HepG2 (cell line): ENCODE data around the gene CT45A8.
"Not testable (repeated sequence)": the region's sequence is repeated elsewhere in the genome, so short reads cannot be mapped to it uniquely, and the experiment has no call there.

ENCODE experiments used
- JUN ChIP-seq: sonication (generic); formaldehyde crosslinking; IDR thresholded peaks from 2 replicates; pipeline ENCODE4 v1.4.0; 2020; ENCODE audit warnings: mild to moderate bottlenecking, missing genetic modification reagents
- KAT2B ChIP-seq: fragments of 150-350 bp; IDR thresholded peaks from 2 replicates; pipeline ENCODE4 v1.6.1; 2014; ENCODE audit warnings: low read depth, low read length, borderline replicate concordance
- POLR2A ChIP-seq, 2 experiments: IDR thresholded peaks; 2 replicates each; pipeline ENCODE4 v1.6.1; 2011; ENCODE audit warnings: low read depth in 2 of 2, low read length in 2 of 2, mild to moderate bottlenecking in 1 of 2, moderate library complexity in 1 of 2; ENCODE audit not compliant: insufficient read depth in 1 of 2
- POLR2AphosphoS5 ChIP-seq: IDR thresholded peaks from 2 replicates; pipeline ENCODE4 v1.6.1; 2012; ENCODE audit warnings: low read depth, low read length
- ZIK1 ChIP-seq: sonication (generic); formaldehyde crosslinking; IDR thresholded peaks from 2 replicates; pipeline ENCODE4 v1.5.0; 2020; ENCODE audit warnings: mild to moderate bottlenecking, low read depth, missing genetic modification reagents, borderline replicate concordance
- ZNF816 ChIP-seq: sonication (generic); formaldehyde crosslinking; IDR thresholded peaks from 2 replicates; pipeline ENCODE4 v1.8.0; 2022; ENCODE audit warnings: missing genetic modification reagents, mild to moderate bottlenecking, borderline replicate concordance
- TF ChIP-seq, protein P1 (sequence below): sonication (generic); formaldehyde crosslinking; IDR thresholded peaks from 2 replicates; pipeline ENCODE4 v1.8.1; 2023; ENCODE audit warnings: mild to moderate bottlenecking, inconsistent platforms, moderate library complexity, missing genetic modification reagents, borderline replicate concordance
- TF ChIP-seq, protein P2 (sequence below): sonication (generic); formaldehyde crosslinking; IDR thresholded peaks from 2 replicates; pipeline ENCODE4 v1.5.0; 2020; ENCODE audit warnings: mild to moderate bottlenecking, missing genetic modification reagents, moderate library complexity

DNA sequence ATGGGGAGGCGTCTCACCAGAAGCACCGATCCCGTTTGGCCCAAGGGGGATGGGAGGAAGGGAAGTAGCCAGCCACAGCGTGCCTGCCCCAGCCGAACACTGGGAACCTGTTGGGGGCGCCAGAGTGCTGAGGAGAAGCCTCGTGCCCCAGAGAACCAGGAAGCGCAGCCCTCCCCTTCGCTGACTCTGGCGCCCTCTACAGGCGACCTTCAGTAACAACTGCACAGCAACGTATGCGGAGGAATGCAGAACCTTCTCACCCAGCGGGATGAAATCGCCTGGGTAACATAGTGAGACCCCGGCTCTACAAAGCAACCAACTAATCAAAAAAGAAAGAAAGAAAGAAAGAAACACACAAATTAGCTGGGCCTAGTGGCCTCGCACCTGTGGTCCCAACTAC is 34.4 kb downstream of the CT45A8 start, which contains the start of gene CT45A2:
- not testable (repeated sequence) for TF ChIP-seq ZIK1 (CRISPR knock-in tag); ZNF816; POLR2AphosphoS5; JUN (CRISPR knock-in tag); POLR2A (IDR thresholded peaks at IDR 0.05; ENCODE audit: insufficient read depth in 1 of 2, low read depth in 2 of 2, low read length in 2 of 2); KAT2B
- TF ChIP-seq, protein P1, sequence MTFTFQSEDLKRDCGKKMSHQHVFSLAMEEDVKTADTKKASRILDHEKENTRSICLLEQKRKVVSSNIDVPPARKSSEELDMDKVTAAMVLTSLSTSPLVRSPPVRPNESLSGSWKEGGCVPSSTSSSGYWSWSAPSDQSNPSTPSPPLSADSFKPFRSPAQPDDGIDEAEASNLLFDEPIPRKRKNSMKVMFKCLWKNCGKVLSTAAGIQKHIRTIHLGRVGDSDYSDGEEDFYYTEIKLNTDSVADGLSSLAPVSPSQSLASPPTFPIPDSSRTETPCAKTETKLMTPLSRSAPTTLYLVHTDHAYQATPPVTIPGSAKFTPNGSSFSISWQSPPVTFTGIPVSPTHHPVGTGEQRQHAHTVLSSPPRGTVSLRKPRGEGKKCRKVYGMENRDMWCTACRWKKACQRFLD (CRISPR knock-in tag), result not testable (repeated sequence)
- TF ChIP-seq, protein P2, sequence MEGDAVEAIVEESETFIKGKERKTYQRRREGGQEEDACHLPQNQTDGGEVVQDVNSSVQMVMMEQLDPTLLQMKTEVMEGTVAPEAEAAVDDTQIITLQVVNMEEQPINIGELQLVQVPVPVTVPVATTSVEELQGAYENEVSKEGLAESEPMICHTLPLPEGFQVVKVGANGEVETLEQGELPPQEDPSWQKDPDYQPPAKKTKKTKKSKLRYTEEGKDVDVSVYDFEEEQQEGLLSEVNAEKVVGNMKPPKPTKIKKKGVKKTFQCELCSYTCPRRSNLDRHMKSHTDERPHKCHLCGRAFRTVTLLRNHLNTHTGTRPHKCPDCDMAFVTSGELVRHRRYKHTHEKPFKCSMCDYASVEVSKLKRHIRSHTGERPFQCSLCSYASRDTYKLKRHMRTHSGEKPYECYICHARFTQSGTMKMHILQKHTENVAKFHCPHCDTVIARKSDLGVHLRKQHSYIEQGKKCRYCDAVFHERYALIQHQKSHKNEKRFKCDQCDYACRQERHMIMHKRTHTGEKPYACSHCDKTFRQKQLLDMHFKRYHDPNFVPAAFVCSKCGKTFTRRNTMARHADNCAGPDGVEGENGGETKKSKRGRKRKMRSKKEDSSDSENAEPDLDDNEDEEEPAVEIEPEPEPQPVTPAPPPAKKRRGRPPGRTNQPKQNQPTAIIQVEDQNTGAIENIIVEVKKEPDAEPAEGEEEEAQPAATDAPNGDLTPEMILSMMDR, result not testable (repeated sequence)
